Stimulated activated CD8-positive, alpha-beta memory T cell treated with anti-CD3 and anti-CD28 coated beads, Interleukin-7, amount 100 ng/mL, for 24 hours (primary cell): Measurements from ENCODE around the gene SND1.
"Not testable (repeated sequence)": the region's sequence is repeated elsewhere in the genome, so short reads cannot be mapped to it uniquely, and the experiment has no call there.

Experiments used
- DNase-seq: peaks from one replicate; pipeline ENCODE4 v3.0.0-alpha.2; 2020; ENCODE audit warnings: low read depth

The SND1 gene

GRCh38 chr7:127831318-127832219, 179.6 kb downstream of the SND1 start:
- no peak for DNase-seq

GRCh38 chr7:127832592-127832991, 180.6 kb downstream of the SND1 start:
- DNase-seq: no peak

GRCh38 chr7:127833641-127834040, 181.6 kb downstream of the SND1 start:
- DNase-seq: no peak

- DNase-seq: no peak
Observed at GRCh38 chr7:127835679-127836078, 183.7 kb downstream of the SND1 start.

- DNase-seq: not testable (repeated sequence)
Observed at GRCh38 chr7:127837816-127838410, 185.9 kb downstream of the SND1 start.

- no peak for DNase-seq
Observed at GRCh38 chr7:127838816-127839415, 186.9 kb downstream of the SND1 start.

- DNase-seq: no peak
Observed at GRCh38 chr7:127840226-127840951, 188.4 kb downstream of the SND1 start.

GRCh38 chr7:127844165-127844564, 192.2 kb downstream of the SND1 start:
- no peak for DNase-seq

- DNase-seq: no peak
Observed at GRCh38 chr7:127844707-127845331, 192.8 kb downstream of the SND1 start.

- no peak for DNase-seq
Observed at GRCh38 chr7:127845522-127846214, 193.7 kb downstream of the SND1 start.

GRCh38 chr7:127847641-127848040, 195.6 kb downstream of the SND1 start:
- DNase-seq: no peak

- no peak for DNase-seq
Observed at GRCh38 chr7:127848241-127848640, 196.2 kb downstream of the SND1 start.

- no peak for DNase-seq
Observed at GRCh38 chr7:127850195-127850594, 198.2 kb downstream of the SND1 start.

- DNase-seq: no peak
Observed at GRCh38 chr7:127854383-127854782, 202.4 kb downstream of the SND1 start.

GRCh38 chr7:127857464-127857841, 205.5 kb downstream of the SND1 start:
- DNase-seq: no peak

GRCh38 chr7:127858091-127858914, 206.3 kb downstream of the SND1 start:
- DNase-seq: no peak

- DNase-seq: no peak
Observed at GRCh38 chr7:127858915-127859189, 206.9 kb downstream of the SND1 start.

GRCh38 chr7:127859330-127859729, 207.3 kb downstream of the SND1 start:
- DNase-seq: no peak

- no peak for DNase-seq
Observed at GRCh38 chr7:127862525-127862924, 210.5 kb downstream of the SND1 start.

GRCh38 chr7:127863082-127863481, 211.1 kb downstream of the SND1 start:
- no peak for DNase-seq

GRCh38 chr7:127865466-127865865, 213.5 kb downstream of the SND1 start:
- DNase-seq: no peak
